GM23248 (cell line): Measurements from ENCODE around the gene CRTAC1. TPM values are rescaled to one million over a fixed set of nuclear protein-coding genes. Genes with fewer than 3 reads are reported as not detected.

ENCODE experiments used
- DNase-seq: peaks from one replicate; pipeline ENCODE4 v3.0.0-alpha.2; 2015
- H2AFZ ChIP-seq: fragments of 200-600 bp; sonication (generic); 2 replicates; pipeline ENCODE4 v1.6.1; 2016; ENCODE audit warnings: antibody characterized with exemption
- H3F3A ChIP-seq: fragments of 200-600 bp; sonication (generic); 2 replicates; pipeline ENCODE4 v1.6.1; 2016; ENCODE audit warnings: mild to moderate bottlenecking, antibody characterized with exemption, mixed run types; ENCODE audit not compliant: insufficient read depth
- H3K27ac ChIP-seq: fragments of 200-600 bp; sonication (generic); 2 replicates; pipeline ENCODE4 v1.5.1; 2016; ENCODE audit warnings: mild to moderate bottlenecking
- H3K27me3 ChIP-seq: fragments of 200-600 bp; sonication (generic); replicated peaks from 2 replicates; pipeline ENCODE4 v1.6.1; 2016; ENCODE audit warnings: mild to moderate bottlenecking; ENCODE audit not compliant: insufficient read depth
- H3K36me3 ChIP-seq: fragments of 200-600 bp; sonication (generic); 2 replicates; pipeline ENCODE4 v1.6.1; 2016; ENCODE audit warnings: low read depth, mild to moderate bottlenecking
- H3K4me1 ChIP-seq: fragments of 200-600 bp; sonication (generic); 2 replicates; pipeline ENCODE4 v1.6.1; 2016; ENCODE audit warnings: mild to moderate bottlenecking; ENCODE audit not compliant: insufficient read depth
- H3K4me2 ChIP-seq: fragments of 200-600 bp; sonication (generic); one replicate; pipeline ENCODE4 v1.6.1; 2016; ENCODE audit warnings: mild to moderate bottlenecking; ENCODE audit not compliant: unreplicated experiment
- H3K4me3 ChIP-seq: fragments of 200-600 bp; sonication (generic); 2 replicates; pipeline ENCODE4 v1.5.1; 2016; ENCODE audit warnings: mild to moderate bottlenecking
- H3K79me2 ChIP-seq: fragments of 200-600 bp; sonication (generic); 2 replicates; pipeline ENCODE4 v1.6.1; 2016; ENCODE audit warnings: mild to moderate bottlenecking; ENCODE audit not compliant: insufficient read depth
- H3K9ac ChIP-seq: fragments of 200-600 bp; sonication (generic); 2 replicates; pipeline ENCODE4 v1.6.1; 2016; ENCODE audit warnings: mild to moderate bottlenecking
- H3K9me2 ChIP-seq: fragments of 200-600 bp; sonication (generic); 2 replicates; pipeline ENCODE4 v1.6.1; 2016; ENCODE audit warnings: mixed run types, mild to moderate bottlenecking, moderate library complexity; ENCODE audit not compliant: insufficient read depth
- H3K9me3 ChIP-seq: fragments of 200-600 bp; sonication (generic); one replicate; pipeline ENCODE4 v1.6.1; 2017; ENCODE audit warnings: low read depth
- H4K20me1 ChIP-seq: fragments of 200-600 bp; sonication (generic); 2 replicates; pipeline ENCODE4 v1.6.0; 2016; ENCODE audit not compliant: insufficient read depth
- EZH2 ChIP-seq: fragments of 200-600 bp; sonication (generic); IDR thresholded peaks from 2 replicates; pipeline ENCODE4 v1.6.1; 2018; ENCODE audit warnings: antibody characterized with exemption, mild to moderate bottlenecking; ENCODE audit not compliant: insufficient read depth, poor library complexity, severe bottlenecking
- EZH2phosphoT487 ChIP-seq: fragments of 200-600 bp; sonication (generic); IDR thresholded peaks from 2 replicates; pipeline ENCODE4 v1.6.1; 2018; ENCODE audit warnings: antibody characterized with exemption, moderate library complexity, mild to moderate bottlenecking, low read depth; ENCODE audit not compliant: insufficient read depth
- WGBS, 2 experiments: methylation state at CpG; one replicate each; pipeline ENCODE4 v1.1.6; 2015 to 2017; ENCODE audit warnings: low lambda C conversion rate in 2 of 2, low coverage in 1 of 2; ENCODE audit errors: missing lambda C conversion rate in 2 of 2; 5-methylcytosine and 5-hydroxymethylcytosine counted together
- in situ Hi-C: fragments of 300-500 bp; cut with MboI; formaldehyde crosslinking; loops from 2 replicates; pipeline ENCODE4 v1.15.0; 2020
- polyA plus RNA-seq: library from polyadenylated mRNA; unstranded; fragments of >200 nt; fragmentation: Nextera tagmentation; extraction: Ambion mirVana; gene quantifications from 2 replicates; pipeline ENCODE4 v1.2.1, GENCODE V29; 2016
- total RNA-seq: library from RNA; depleted of rRNA; stranded (reverse); fragments of >200 nt; shearing (Covaris generic); gene quantifications from 2 replicates; pipeline ENCODE4 v1.2.3, GENCODE V29; 2014

Gene CRTAC1
- total and polyA plus RNA-seq, 2 experiments from 2014 or later, result not detected

GRCh38 chr10:97827702-97828291, 202.6 kb downstream of the CRTAC1 start:
- 30 to 34% methylated on average over 10 of the region's 10 CpGs for WGBS, 2 experiments
- Histone ChIP-seq H3K4me2 (no peak overlapping the region), H3K4me3 (no peak overlapping the region), H3K27ac (no peak overlapping the region), H3K4me1 (no peaks in the 10 kb centered on the region), H3K9me2 (no peaks in the 10 kb centered on the region), H3K36me3 (no peaks in the 10 kb centered on the region), H2AFZ (no peak overlapping the region), H3K79me2 (no peaks in the 10 kb centered on the region), H3K27me3 (peaks cover 28% of the 10 kb centered on the region), H4K20me1 (no peaks in the 10 kb centered on the region), H3K9me3 (no peaks in the 10 kb centered on the region), H3F3A (no peaks in the 10 kb centered on the region), H3K9ac (no peak overlapping the region)
- TF ChIP-seq EZH2 (no peak), EZH2phosphoT487 (no peak)
- DNase-seq, result peak; percentile 56
- in situ Hi-C loops, result no loop called here

DNA sequence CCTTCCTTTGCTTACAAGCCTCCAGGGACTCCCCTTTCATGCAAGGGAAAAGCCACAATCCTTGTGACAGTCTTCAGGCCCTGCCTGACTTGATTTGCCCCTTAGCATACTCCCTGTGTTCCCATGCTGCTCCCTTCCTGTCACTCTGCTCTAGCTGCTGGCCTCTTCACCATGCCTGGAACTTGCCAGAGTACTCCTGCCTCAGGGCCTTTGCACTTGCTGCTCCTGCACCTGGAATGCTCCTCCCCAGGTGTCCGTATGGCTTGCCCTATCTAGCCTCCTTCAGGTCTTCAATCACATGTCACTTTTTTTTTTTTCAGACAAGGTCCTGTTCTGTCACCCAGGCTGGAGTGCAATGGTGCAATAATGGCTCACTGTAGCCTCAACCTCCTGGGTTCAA, 203.5 kb downstream of the CRTAC1 start:
- no peak overlapping the region for H3K9ac ChIP-seq
- 42 to 47% methylated on average over 1 of the region's 1 CpG for WGBS, 2 experiments
- no peaks in the 10 kb centered on the region for H3K9me2 ChIP-seq
- H3K4me1 ChIP-seq, result no peaks in the 10 kb centered on the region
- no peaks in the 10 kb centered on the region for H3F3A ChIP-seq
- no peak overlapping the region for H3K27ac ChIP-seq
- peaks cover 19% of the 10 kb centered on the region; the same call in 1 of the 2 replicates for H3K27me3 ChIP-seq
- TF ChIP-seq EZH2, result no peak
- TF ChIP-seq EZH2phosphoT487, result no peak
- H3K36me3 ChIP-seq, result no peaks in the 10 kb centered on the region
- H3K4me3 ChIP-seq, result no peak overlapping the region
- no peak overlapping the region for H2AFZ ChIP-seq
- no peak overlapping the region for H3K4me2 ChIP-seq
- in situ Hi-C loops, result no loop called here
- H3K79me2 ChIP-seq, result no peaks in the 10 kb centered on the region
- no peaks in the 10 kb centered on the region for H3K9me3 ChIP-seq
- no peak for DNase-seq
- H4K20me1 ChIP-seq, result no peaks in the 10 kb centered on the region

DNA sequence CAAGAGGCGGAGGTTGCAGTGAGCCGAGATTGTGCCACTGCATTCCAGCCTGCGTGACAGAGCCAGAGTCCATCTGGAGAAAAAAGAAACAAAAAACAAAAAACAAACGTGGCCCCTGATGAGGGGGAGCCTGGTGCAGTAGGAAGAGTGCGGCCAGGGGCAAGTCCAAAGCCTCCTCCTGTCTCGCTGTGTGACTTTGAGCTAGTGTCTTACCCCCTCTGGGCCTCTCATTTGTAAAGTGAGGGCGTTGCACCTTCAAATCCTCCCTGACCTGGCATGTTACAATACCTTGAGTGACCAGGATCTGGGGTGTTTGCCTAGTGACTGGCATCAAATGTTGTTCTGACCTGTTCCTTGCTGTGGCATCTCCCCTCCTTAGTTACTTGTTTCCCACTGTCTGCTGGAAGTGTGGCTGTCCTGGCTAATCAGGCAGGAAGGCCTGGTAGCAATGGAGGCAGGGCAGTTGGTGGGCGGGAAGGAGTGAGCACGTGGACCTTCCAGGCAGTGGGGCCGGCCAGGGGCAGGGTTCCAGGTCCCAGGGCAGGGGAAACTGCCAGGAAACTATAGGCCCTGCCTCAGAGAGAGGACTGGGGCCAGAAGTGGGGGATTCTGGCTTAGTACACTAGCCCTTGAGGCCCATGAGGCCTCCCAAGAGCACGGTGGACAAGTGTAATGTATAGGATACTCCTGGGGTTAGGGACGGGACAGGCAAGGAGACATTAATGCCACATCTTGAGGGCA, 205.2 kb downstream of the CRTAC1 start:
- Histone ChIP-seq H3F3A (no peaks in the 10 kb centered on the region), H2AFZ (no peak overlapping the region), H3K9ac (no peak overlapping the region), H3K9me2 (no peaks in the 10 kb centered on the region), H3K4me2 (no peak overlapping the region), H3K4me3 (no peak overlapping the region), H4K20me1 (no peaks in the 10 kb centered on the region), H3K27me3 (peaks cover 11% of the 10 kb centered on the region), H3K4me1 (no peaks in the 10 kb centered on the region), H3K9me3 (no peaks in the 10 kb centered on the region), H3K36me3 (no peaks in the 10 kb centered on the region), H3K79me2 (no peaks in the 10 kb centered on the region), H3K27ac (no peak overlapping the region)
- 57 to 60% methylated on average over 12 of the region's 12 CpGs for WGBS, 2 experiments
- no peak for TF ChIP-seq EZH2
- no peak for TF ChIP-seq EZH2phosphoT487
- in situ Hi-C loops, result no loop called here
- no peak for DNase-seq

GRCh38 chr10:97823734-97824133, 206.7 kb downstream of the CRTAC1 start:
- H2AFZ ChIP-seq, result no peak overlapping the region

More at GRCh38 chr10:97823734-97824133, 206.7 kb downstream of the CRTAC1 start:
- Histone ChIP-seq H3K4me1 (no peaks in the 10 kb centered on the region), H3K4me3 (no peak overlapping the region), H4K20me1 (no peaks in the 10 kb centered on the region), H3K4me2 (no peak overlapping the region), H3K36me3 (no peaks in the 10 kb centered on the region), H3K9me3 (no peaks in the 10 kb centered on the region), H3F3A (no peaks in the 10 kb centered on the region), H3K27ac (no peak overlapping the region), H3K27me3 (peaks cover 4% of the 10 kb centered on the region), H3K9ac (no peak overlapping the region), H3K9me2 (no peaks in the 10 kb centered on the region), H3K79me2 (no peaks in the 10 kb centered on the region)
- TF ChIP-seq EZH2phosphoT487 (no peak), EZH2 (no peak)
- no peak for DNase-seq
- WGBS, 2 experiments, result 58 to 64% methylated on average over 12 of the region's 12 CpGs
- in situ Hi-C loops, result no loop called here
